ENCODE data around the gene ZNF813.

GRCh38 chr19:53466726-53467484 lies 628 bp upstream of the ZNF813 start:
- no peak for TF ChIP-seq POLR2A (IDR thresholded peaks at IDR 0.05)
- no peak for TF ChIP-seq POLR2AphosphoS5 (IDR thresholded peaks at IDR 0.05)

Data from spleen (tissue), 3 donors.